Esophagus (tissue), 2 donors: ENCODE measurements around the gene C18orf32. TPM values are rescaled to one million over a fixed set of nuclear protein-coding genes. Genes with fewer than 3 reads are reported as not detected.
A peak's percentile ranks its signal among the peaks of the same experiment; 100 is the strongest.

ENCODE experiments used
- H3K27ac ChIP-seq, 2 donors: one replicate each; pipeline ENCODE4 v1.5.1; 2013; ENCODE audit warnings: low read depth in 2 of 2, mild to moderate bottlenecking in 2 of 2, inconsistent platforms in 1 of 2, low read length in 1 of 2, moderate library complexity in 1 of 2
- H3K27me3 ChIP-seq, 2 donors: one replicate each; pipeline ENCODE4 v1.6.1; 2013; ENCODE audit warnings: low read length in 2 of 2, control low read depth in 1 of 2, mild to moderate bottlenecking in 1 of 2; ENCODE audit not compliant: insufficient read depth in 2 of 2, control insufficient read depth in 1 of 2
- H3K36me3 ChIP-seq, 2 donors: one replicate each; pipeline ENCODE4 v1.6.1; 2013; ENCODE audit warnings: low read length in 1 of 2; ENCODE audit not compliant: control insufficient read depth in 2 of 2, insufficient read depth in 2 of 2
- H3K4me1 ChIP-seq, 2 donors: one replicate each; pipeline ENCODE4 v1.6.1; 2013; ENCODE audit warnings: low read length in 1 of 2; ENCODE audit not compliant: control insufficient read depth in 2 of 2, insufficient read depth in 2 of 2
- H3K4me3 ChIP-seq, 2 donors: one replicate each; pipeline ENCODE4 v1.5.1; 2013; ENCODE audit warnings: low read length in 2 of 2, mild to moderate bottlenecking in 2 of 2, low read depth in 1 of 2, moderate library complexity in 1 of 2
- H3K9me3 ChIP-seq, 2 donors: one replicate each; pipeline ENCODE4 v1.6.1; 2013; ENCODE audit warnings: mild to moderate bottlenecking in 2 of 2, low read depth in 1 of 2, low read length in 1 of 2, moderate library complexity in 1 of 2; ENCODE audit not compliant: control insufficient read depth in 2 of 2, insufficient read depth in 1 of 2
- WGBS, 2 donors: extraction: QIAGEN DNeasy Blood & Tissue Kit; methylation state at CpG; one replicate each; pipeline ENCODE4 v1.1.7; 2013; 5-methylcytosine and 5-hydroxymethylcytosine counted together
- polyA plus RNA-seq, 2 donors: library from polyadenylated mRNA; stranded (reverse); fragments of 200-250 nt; gene quantifications; one replicate each; pipeline ENCODE4 v1.2.3, GENCODE V29; 2013
- donor health status: healthy with polysubstance abuse.
- donor health status: Bipolar disorder and iron deficiency.

Gene C18orf32
- polyA plus RNA-seq, 2 donors, result 32.3 to 47.3 TPM

- Histone ChIP-seq H3K27me3 (no peaks in the 10 kb centered on the region), H3K36me3 (peaks cover 0 to 2% of the 10 kb centered on the region in 2 donors), H3K4me3 (peak overlapping the region; percentile 80 to 93), H3K4me1 (no peaks in the 10 kb centered on the region), H3K9me3 (no peaks in the 10 kb centered on the region), H3K27ac (peak overlapping the region; percentile 94 to 98)
- WGBS, 2 donors, result 13 to 14% methylated on average over 7 of the region's 7 CpGs
These were observed 4.5 kb upstream of the C18orf32 start for GRCh38 chr18:49491534-49491856.

- WGBS, 2 donors, result 42 to 44% methylated on average over 4 of the region's 4 CpGs
- H3K27ac ChIP-seq, result peak overlapping the region in 1 of 2 donors; percentile 20
- peaks cover 0 to 3% of the 10 kb centered on the region in 2 donors for H3K4me1 ChIP-seq
- no peaks in the 10 kb centered on the region for H3K27me3 ChIP-seq
- H3K36me3 ChIP-seq, result peaks cover 0 to 2% of the 10 kb centered on the region in 2 donors
- peak overlapping the region in 1 of 2 donors; percentile 26 for H3K4me3 ChIP-seq
- H3K9me3 ChIP-seq, result no peaks in the 10 kb centered on the region
These were observed 3.3 kb upstream of the C18orf32 start for GRCh38 chr18:49490246-49490762.

DNA sequence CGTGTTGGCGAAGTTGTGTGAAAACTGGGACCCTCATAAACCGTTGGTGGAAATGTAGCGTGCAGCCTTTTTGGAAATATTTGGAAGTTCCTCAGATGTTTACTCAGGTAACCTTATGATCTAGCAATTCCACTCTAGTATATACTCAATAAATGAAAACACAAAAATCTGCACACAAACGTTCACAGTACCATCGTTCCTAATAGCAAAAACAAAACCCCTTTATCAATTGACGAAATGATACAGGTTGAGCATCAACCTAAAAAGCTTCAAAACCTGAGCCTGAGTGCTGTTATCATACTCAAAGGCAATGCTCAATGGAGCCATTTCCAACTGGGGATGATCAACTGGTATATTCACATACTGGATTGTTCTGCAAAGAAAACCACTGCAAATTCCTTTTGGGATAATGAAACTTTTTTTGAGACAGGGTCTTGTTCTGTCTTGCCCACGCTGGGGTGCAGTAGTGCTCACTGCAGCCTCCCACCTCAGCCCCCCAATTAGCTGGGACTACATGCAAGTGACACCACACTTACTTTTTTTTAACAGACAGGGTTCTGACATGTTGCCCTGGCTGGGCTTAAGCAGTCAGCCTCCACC is 777 bp upstream of the C18orf32 start:
- Histone ChIP-seq H3K36me3 (peaks cover 0 to 2% of the 10 kb centered on the region in 2 donors), H3K4me1 (peaks cover 0 to 3% of the 10 kb centered on the region in 2 donors), H3K27ac (peak overlapping the region; percentile 98 to 99), H3K27me3 (no peaks in the 10 kb centered on the region), H3K9me3 (no peaks in the 10 kb centered on the region), H3K4me3 (peak overlapping the region in 1 of 2 donors; percentile 61)
- 62 to 66% methylated on average over 8 of the region's 8 CpGs for WGBS, 2 donors

DNA sequence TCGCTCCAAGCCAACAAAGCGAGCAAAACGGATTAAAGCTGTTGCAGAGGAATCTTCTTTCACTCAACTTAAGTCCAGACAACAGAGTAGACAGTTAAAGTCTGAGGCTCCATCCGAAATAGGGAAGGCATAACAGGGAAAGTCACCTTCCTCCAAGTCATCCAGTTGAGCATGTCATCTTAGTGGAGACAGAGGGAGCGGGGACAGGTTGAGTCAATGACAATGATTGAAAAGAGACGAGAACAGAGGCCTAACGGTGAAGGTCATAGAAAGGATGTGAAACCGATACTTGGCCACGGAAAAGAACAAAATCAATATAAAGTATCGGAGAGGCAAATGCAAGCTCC is 455 bp downstream of the C18orf32 start:
- no peaks in the 10 kb centered on the region for H3K27me3 ChIP-seq
- H3K9me3 ChIP-seq, result no peaks in the 10 kb centered on the region
- peaks cover 0 to 3% of the 10 kb centered on the region in 2 donors for H3K4me1 ChIP-seq
- WGBS, 2 donors, result 1 to 2% methylated on average over 10 of the region's 10 CpGs
- H3K27ac ChIP-seq, result peak overlapping the region; percentile 98 to 99
- peak overlapping the region; percentile 61 to 77 for H3K4me3 ChIP-seq
- H3K36me3 ChIP-seq, result peaks cover 0 to 2% of the 10 kb centered on the region in 2 donors

GRCh38 chr18:49486134-49486533 is 900 bp downstream of the C18orf32 start:
- 15 to 18% methylated on average over 8 of the region's 8 CpGs for WGBS, 2 donors

GRCh38 chr18:49483198-49483597 is 3.8 kb downstream of the C18orf32 start:
- Histone ChIP-seq H3K4me1 (peaks cover 0 to 3% of the 10 kb centered on the region in 2 donors), H3K36me3 (peaks cover 0 to 10% of the 10 kb centered on the region in 2 donors), H3K4me3 (no peak overlapping the region), H3K27me3 (no peaks in the 10 kb centered on the region), H3K9me3 (no peaks in the 10 kb centered on the region), H3K27ac (no peak overlapping the region)

More at GRCh38 chr18:49486134-49486533, 900 bp downstream of the C18orf32 start:
- Histone ChIP-seq H3K27ac (no peak overlapping the region), H3K9me3 (no peaks in the 10 kb centered on the region), H3K36me3 (peaks cover 0 to 4% of the 10 kb centered on the region in 2 donors), H3K27me3 (no peaks in the 10 kb centered on the region), H3K4me1 (peaks cover 0 to 3% of the 10 kb centered on the region in 2 donors), H3K4me3 (peak overlapping the region in 1 of 2 donors; percentile 61)

GRCh38 chr18:49481907-49482306 is 5.1 kb downstream of the C18orf32 start:
- no peak overlapping the region for H3K4me3 ChIP-seq
- H3K27ac ChIP-seq, result no peak overlapping the region
- no peaks in the 10 kb centered on the region for H3K27me3 ChIP-seq
- peaks cover 0 to 10% of the 10 kb centered on the region in 2 donors for H3K36me3 ChIP-seq
- H3K4me1 ChIP-seq, result peaks cover 0 to 3% of the 10 kb centered on the region in 2 donors
- H3K9me3 ChIP-seq, result no peaks in the 10 kb centered on the region
- 82 to 85% methylated on average over 3 of the region's 3 CpGs for WGBS, 2 donors

- WGBS, 2 donors, result 86 to 88% methylated on average over 4 of the region's 4 CpGs
- Histone ChIP-seq H3K27me3 (no peaks in the 10 kb centered on the region), H3K27ac (no peak overlapping the region), H3K36me3 (peaks cover 0 to 10% of the 10 kb centered on the region in 2 donors), H3K4me1 (peaks cover 0 to 3% of the 10 kb centered on the region in 2 donors), H3K4me3 (no peak overlapping the region), H3K9me3 (no peaks in the 10 kb centered on the region)
These were observed 5.7 kb downstream of the C18orf32 start for GRCh38 chr18:49481317-49481716.

DNA sequence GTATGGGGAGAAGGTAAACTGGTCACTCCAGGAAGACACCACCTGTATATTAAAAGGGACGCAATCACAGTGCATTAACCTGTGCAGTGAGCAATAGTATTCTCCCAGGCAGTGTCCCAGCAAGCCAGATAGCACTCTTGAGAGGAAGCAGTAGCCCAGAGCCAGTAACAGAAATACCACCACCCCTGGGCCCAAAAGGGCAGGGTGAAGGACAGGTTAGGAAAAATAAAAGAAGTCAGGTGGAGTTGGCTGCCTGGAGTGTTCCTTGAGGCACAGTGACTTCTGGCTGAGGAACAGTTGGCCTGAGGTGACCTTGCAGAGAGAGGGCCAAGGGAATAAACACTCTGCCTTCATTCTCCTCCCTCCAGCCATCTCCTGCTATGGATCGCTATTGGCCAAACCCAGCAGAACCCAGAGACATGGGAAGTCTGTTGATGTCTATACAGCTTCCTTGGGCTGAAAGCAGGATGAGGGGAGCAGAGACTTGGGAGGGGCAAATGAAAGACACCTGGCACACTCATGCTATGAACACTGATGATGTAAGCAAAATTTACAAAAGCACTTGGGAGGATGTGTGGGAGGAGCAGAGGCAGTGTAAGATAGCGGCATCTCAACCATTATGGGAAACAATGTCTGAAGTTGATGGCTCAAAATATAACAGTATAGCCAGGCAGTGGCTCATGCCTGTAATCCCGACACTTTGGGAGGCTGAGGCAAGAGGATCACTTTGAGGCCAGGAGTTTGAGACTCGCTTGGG is 7.5 kb downstream of the C18orf32 start:
- H3K27ac ChIP-seq, result no peak overlapping the region
- H3K36me3 ChIP-seq, result peaks cover 0 to 10% of the 10 kb centered on the region in 2 donors
- no peaks in the 10 kb centered on the region for H3K9me3 ChIP-seq
- no peaks in the 10 kb centered on the region for H3K27me3 ChIP-seq
- no peaks in the 10 kb centered on the region for H3K4me1 ChIP-seq
- no peak overlapping the region for H3K4me3 ChIP-seq
- 91 to 93% methylated on average over 5 of the region's 5 CpGs for WGBS, 2 donors
